Colon (tissue), 2 donors: Measurements from ENCODE around the gene CYP24A1.

Experiments
- FAIRE-seq: peaks from 2 replicates; lab custom pipeline; 2012; peaks lifted over from hg19 to GRCh38; lab: Jason Lieb, UNC
- donor health status: control.
- donor health status: control.

Gene CYP24A1

DNA sequence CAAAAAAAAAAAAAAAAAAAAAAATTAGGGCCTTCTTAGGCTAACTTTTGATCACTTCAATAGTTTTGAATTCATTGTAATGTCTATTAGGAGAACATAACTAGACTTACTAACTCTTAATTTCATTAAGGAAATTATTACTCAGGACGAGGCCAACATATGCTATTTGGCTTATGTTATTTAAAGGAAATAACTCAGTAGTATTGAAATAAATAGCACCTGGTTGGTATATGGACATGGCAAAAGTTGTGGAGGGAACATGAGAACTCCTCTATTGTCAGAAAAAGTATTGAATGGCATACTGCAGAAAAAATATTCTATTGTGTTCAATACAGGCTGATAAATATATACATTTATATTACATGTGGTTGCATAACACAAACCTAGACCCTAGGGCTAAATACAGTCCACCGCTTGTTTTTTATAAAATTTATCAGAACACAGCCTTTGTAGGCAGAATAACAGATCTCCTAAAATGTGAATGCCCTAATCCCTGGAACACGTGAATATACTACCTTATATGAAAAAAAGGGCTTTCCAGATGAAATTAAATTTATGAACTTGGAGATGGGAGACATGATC, 18.0 kb downstream of the CYP24A1 start:
- FAIRE-seq: no peak

DNA sequence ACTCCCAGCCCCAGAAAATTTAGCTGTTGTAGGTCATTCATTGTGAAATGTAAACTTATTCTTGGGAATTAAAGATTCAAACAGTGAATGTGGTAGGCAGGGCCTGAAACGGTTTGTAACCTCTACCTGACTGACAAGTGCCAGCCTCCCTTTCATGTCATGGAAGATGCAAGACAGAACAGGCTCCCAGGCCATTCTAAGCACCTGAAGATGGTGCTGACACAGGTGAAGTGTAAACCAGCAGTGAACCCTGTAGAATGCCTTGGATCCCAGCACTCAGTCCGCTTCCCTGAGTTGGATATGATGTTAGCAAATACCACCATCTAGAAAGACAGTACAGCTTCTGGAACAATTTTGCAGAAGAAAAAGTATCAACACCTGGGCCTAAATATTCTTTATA, 19.3 kb downstream of the CYP24A1 start:
- FAIRE-seq: no peak

DNA sequence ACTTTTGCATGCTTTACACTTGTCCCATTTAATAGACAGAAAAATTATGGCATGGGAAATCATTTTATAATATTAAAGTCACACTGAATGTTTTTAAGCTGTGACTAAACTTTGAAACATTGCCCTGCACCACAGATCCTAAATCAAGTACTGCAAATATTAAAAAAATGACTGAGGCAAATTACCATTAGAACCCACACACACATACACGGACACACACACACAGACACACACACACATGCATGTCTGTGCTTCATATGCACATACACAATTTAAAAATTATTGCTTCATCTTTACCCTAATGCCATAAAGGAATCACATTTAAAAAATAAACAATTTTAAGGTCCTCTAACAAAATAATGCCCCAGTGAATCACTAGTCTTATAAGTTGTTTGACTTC, 19.9 kb downstream of the CYP24A1 start:
- FAIRE-seq: no peak

DNA sequence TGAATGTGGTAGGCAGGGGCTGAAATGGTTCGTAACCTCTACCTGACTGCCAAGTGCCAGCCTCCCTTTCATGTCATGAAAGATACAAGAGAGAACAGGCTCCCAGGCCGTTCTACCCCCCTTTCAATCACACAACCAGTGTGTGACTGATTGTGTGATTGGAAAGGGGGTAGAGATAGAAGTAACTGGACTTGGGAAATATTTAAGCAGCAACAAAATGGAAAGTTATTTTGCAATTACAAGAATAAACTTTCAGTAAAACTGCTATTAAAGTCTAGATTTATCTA, 20.8 kb downstream of the CYP24A1 start:
- no peak for FAIRE-seq

DNA sequence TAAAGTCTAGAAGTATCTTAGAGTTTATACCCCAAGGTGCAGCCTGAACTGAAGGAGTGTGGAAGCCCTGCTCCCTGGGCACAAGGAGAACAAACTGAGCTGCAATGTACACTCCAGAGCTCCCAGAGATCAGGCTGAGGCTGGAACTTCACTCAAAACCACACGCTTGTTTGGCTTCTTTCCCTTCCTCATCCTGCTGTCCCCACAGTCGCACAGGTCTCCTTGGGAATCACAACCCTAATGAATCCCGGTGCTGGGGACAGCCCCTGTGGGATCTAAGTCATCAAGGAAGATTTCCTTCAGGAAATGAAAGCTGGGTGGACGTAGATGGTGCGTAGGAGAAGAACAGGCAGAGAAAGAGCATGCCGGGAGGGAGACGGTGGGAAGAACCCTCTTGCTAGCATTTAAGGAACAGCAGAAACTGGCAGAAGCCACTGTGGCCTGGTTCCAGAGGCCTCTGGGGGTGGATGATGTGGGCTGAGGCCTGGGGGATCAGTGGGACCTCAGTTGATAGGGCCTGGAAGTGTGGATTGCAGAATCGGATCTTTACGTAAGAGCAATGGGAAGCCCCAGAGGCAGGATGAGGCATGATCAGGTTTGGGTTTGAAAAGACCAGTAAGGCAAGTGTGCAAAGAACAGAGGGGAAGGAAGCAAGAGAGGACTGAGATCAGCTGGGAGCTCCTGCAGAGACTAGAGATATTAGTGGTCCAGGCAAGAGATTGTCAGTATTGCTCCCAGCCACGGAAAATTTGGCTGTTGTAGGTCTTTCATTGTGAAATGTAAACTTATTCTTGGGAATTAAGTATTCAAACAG, 21.4 kb downstream of the CYP24A1 start:
- no peak for FAIRE-seq

DNA sequence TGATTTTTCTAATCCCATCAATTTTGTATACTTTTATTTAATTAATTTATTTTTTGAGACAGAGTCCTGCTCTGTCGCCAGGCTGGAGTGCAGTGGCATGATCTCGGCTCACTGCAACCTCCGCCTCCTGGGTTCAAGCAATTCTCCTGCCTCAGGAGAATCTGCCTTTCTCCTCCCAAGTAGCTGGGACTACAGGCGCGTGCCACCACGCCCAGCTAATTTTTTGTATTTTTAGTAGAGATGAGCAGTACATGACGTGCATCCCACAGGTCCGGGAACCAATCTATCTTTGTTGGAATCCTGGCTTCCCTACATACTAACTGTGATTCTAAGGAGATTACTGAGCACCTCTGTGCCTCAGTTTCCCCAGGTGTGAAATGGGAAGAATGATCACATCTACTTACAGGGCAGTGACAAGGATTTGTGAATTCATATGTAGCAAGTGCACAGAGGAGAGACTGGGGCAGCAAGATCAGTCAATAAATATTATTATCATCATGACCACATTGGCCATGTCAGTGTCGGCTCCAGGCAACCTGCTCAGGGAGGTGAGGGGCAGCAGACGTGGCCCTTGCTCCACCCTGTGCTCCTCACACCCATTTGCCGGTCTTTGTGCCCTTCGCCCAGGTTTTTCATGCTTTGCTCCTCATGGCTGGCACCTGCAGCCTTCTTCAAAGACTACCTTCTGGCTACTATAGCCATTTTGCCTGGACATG, 22.1 kb downstream of the CYP24A1 start:
- FAIRE-seq: no peak

DNA sequence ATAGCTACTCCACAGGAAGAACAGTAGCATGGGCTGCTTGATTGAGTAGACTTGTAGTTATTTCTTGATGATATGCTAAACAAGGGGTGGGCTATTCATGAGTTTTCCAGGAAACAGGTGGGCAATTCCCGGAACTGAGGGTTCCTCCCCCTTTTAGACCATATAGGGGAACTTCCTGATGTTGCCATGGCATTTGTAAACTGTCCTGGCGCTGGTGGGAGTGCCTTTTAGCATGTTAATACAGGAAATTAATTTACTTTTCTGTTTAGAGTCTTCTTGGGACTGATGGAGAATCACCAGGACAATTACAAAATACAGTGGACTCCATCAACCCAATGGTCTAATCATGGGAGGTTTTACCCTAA, 22.7 kb downstream of the CYP24A1 start:
- FAIRE-seq: no peak

DNA sequence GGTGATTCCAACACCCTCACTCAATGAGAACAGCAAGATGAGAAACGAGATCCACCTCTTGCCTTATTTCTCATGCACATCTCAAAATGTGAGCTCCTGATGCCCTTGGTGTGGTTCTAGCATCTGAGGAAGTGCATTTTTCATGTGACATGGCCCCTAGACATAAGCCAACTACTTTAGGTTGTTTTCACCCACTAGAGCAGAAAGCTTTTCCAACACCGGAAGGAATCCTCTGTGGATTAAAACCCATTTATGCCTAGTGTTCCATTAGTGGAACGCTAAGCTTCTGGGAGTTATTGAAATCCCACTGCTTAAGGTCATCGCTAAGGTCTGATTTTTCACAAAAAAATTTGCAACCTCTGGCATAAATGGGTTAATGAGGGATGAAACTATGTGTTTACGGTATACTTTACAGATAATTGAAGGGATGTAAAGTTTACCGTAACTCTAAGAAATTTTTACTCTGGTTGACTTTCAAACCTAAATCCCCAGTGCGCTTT, 24.0 kb downstream of the CYP24A1 start:
- no peak for FAIRE-seq

DNA sequence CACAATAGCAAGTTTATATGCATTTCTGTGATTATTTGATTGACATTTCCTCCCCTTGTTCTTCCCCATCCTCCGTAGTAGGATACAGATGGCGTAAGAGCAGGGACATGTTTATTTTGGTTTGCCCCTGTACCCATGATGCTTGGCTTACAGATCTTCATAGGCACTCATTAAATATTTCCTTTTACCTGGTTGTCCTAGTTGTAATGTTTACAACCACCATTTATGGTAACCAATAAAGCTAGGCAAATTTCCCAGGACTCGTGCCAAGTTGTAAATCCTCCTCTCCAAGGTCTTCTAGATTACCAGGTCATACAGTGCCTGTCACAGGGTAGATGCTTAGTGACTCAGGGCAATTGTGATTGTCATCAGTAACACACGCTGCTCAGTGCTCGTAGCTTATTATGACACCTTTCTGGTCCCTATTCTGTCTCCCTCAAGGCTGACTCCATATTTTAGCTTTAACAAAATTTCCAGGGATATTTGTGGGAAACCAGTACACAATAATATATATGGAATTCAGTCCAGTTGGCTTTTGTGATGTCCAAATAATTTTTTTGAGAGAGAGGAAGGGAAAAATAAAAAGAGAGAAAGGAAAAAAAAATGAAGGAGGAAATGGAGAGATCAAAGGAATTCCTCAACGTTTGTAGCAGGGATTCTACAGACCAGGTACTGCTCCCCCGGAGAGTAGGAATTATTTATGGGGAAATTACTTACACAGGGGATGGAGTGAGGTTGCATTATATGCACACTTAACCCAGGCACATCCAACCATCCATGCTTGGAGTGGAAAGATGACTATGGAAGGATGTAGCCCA, 24.6 kb downstream of the CYP24A1 start:
- FAIRE-seq: peak; percentile 31

DNA sequence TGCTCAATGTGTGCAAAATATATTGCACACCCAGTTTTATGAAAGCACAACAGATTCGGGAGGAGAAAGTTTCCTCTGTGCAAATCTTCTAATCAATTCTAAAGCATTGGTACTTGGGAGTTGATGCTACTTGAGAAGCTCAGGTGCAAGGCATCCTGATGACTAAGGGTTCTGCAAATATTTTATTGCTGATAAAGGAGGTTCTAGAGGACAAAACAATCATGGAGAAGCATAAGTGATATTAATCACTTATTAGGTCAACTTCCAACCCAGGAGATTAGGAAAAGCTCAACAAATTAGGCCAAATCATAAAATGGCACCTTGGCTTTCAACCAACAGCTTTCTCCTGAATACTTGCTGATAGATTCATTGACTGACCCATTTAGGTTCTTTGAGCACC, 27.1 kb downstream of the CYP24A1 start:
- FAIRE-seq: no peak

DNA sequence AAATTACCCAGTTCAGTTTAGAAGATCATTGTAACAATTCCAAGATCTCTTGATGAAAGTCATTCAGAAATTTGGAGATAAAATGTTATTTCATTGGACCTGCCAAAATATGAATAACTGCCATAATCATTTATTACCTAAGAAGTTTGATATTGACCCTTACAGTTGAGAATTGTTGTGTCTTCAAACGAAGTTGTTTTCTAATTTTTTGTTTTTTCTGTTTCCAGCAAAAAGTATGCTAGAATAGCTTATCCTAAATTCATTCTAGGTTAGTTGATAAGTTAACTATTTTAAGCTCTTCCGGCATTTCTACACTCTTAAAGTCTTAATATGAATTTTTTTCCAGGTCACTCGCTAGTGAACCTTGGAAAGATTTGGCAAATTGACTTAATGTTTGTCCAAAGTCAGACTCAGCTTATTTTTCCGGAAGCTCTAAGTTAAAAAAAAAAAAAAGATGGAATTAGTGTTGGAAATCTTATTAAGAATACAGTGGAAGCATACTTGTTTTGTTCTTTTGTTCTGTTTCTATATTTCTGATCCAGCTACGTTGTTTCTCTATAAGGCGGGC, 28.9 kb downstream of the CYP24A1 start:
- no peak for FAIRE-seq

DNA sequence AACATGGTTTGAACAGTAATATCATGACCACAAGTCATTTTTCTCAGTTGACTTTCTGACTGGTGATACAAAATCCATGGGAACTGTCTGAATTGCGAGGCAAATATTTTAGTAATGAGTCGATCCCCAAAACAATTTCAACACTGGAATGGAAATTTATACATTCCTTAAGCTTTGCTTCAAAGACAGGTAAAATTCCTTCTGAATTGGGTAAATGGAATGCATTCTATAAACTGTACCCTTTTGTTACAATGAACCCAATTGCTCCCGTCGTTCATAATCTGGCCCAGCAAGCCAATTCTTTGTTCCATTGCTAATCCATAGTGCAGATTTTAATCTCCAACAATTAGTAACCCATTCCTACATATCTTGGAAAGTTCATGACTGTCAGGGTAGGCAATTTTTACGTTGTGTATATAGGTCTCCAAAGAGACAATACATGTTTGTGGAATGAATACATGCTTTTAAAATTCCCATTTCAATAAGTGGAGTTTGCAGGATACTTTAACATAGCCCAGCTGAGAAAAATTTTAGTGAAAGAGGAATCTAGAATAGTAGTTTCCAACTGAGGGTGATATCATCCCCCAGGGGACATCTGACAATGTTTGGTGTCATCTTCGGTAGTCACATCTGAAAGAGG, 32.7 kb downstream of the CYP24A1 start:
- no peak for FAIRE-seq

DNA sequence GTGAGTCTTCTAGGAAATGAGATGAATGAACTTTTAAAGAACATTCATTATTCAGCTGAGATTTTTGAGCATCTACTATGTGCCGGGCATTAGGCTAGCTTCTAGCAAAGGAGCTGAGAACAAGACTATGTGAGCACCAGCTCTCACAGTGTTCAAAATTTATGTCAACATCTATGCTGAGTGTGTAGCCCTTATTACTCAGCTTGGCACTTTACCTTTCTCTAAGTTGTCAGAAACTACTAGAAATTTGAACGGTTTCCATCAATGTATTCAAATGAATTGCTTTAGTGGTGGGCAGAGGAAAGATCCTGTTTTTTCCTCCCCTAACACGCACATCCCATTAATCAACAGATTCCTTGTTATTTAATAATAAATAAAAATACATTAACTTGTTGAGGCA, 33.3 kb downstream of the CYP24A1 start:
- FAIRE-seq: no peak

DNA sequence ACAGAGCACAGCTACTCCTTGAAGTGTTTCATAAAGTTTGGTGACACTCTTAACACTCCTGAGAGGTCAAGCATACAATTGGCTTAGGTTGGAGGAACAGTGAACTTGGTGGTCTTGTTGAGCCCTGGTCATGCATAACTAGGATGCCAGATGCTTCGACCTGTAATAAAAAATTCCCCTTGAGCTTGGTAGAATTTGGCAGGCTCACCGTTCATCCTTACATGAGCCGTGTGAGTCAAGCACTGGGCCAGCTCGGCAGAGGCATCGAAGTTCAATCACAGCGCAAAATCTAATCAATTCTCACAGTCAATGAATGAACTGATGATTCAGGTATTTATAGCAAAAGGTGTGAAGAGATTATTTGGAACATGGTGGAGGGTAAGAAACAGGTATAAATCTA, 33.7 kb downstream of the CYP24A1 start:
- no peak for FAIRE-seq

DNA sequence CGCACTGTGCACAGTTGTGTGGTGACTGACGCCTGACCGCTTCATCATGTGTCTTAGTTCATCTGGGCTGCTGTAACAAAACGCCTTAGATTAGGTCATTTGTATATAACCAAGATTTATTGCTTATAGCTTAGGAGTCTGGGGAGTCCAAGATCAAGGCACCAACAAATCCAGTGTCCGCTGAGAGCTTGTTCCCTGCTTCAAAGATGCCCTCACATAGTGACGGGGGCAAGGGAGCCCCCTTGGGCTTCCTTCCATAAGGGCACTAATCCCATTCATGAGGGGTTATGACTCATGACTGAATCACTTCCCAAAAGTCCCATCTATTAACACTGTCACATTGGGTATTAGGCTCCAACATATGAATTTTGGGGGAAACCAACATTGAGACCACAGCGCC, 34.6 kb downstream of the CYP24A1 start:
- no peak for FAIRE-seq

DNA sequence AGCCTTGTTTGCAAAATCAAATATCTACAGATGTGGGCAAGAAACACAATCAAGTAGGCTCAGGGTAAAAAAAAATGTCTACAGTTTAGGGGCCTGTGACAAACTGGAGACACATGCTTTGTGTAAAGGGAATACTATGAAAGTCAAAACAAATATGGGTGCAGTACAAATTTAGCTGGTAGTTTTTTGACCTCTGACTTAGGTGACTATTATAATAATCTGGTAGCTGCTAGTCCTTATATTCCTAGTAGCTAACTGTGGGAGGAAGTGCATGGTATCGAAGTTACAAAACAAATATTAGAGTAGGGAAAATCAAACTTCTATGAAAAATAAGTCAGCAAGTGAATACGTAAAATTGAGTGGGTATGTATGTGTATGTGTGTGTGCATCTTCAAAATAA, 35.4 kb downstream of the CYP24A1 start:
- FAIRE-seq: no peak

DNA sequence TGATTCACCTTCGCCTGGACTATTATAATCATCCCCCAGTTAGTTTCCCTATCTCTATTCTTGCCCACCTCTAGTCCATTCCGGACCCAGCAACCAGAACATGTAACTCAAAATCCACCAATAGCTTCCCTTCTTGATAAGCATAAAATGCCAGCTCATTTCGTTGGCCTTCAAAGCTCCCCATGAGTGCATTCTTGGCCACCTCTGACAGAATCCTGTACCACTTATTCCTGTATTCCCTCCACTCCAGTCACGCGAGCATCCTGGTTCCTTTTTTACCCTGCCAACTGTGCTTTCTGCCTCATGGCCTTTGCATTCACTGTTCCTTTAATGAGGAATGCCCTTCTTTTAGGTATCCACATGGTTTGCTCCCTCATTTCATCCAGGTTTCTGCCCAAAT, 36.7 kb downstream of the CYP24A1 start:
- FAIRE-seq: no peak

DNA sequence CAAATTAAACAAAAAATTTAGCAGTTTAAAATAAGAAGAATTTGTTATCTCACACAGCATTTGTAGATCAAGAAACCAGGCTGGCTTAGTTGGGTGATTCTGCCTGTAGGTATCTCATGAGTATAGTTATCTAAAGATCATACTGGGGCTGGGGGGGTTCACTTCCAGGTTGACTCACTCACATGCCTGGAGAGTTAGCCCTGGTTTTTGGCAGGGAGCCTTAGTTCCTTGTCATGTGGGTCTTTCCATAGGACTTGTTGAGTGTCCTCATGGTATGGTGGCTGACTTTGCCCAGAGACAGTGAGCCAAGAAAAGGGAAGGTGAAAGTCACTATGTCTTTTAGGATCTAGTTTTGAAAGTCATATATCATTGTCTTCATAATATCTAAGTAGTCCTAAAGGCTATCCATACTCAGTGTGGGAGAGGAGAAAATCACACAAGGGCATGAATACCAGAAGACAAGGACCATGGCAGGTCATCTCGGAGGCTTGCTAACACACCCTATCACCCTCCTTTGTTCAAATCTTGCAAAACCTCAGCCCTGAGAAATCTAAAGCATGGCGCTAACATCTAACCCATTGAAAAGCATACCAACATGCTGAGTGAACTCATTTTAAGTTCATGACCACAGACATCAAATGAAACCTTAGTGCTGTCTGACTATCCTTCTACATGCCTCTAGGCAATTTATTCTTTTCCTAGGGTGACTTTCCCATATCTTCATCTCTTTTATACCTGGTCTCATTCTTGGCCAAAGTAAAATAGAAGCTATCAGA, 39.2 kb downstream of the CYP24A1 start:
- FAIRE-seq: no peak

DNA sequence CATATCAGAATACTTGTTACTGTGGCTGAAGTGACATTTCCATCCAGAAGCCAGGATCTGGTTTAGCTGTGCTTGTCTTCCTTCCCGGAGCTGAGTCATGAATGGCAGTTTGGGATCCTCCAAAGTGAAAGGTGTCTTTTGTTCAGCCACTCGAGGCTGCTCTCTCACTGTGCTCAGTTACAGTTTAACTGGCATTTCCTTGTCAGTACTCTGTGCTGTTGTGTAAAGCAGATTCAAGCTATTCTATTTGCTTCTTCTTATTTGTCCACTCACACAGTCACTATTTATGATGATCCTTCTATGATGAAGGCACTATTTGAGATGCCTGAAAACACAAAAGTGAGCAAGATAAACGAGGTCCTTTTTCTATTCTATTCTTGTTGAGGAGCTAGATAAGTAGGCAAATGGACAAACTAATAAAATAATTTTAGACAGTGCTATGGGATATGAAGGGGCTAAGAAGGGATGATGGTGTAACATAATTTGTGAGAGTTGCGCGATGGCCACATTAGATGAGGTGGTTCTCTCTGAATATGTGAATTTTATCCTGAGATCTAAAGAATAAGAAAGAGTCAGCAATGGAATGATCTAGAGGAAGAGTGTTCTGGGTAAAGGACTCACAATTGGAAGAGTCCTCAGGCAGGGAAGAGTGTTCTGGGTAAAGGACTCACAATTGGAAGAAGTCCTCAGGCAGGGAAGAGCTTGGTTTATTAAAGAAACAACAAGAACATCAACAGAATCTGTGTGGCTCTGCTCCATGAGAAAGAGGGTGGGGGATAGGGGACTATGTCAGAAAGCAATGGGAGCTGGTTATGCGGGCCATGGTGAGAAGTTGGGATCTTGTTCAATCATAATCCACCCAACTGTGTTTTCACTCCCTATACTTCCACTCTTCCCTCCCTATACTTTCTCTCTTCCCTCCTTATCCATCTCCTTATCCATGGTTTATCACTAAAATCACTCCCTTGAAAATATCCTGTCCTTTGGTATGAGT, 40.1 kb downstream of the CYP24A1 start:
- FAIRE-seq: no peak
